ENCODE data around the gene ATXN10.

The ATXN10 gene

DNA sequence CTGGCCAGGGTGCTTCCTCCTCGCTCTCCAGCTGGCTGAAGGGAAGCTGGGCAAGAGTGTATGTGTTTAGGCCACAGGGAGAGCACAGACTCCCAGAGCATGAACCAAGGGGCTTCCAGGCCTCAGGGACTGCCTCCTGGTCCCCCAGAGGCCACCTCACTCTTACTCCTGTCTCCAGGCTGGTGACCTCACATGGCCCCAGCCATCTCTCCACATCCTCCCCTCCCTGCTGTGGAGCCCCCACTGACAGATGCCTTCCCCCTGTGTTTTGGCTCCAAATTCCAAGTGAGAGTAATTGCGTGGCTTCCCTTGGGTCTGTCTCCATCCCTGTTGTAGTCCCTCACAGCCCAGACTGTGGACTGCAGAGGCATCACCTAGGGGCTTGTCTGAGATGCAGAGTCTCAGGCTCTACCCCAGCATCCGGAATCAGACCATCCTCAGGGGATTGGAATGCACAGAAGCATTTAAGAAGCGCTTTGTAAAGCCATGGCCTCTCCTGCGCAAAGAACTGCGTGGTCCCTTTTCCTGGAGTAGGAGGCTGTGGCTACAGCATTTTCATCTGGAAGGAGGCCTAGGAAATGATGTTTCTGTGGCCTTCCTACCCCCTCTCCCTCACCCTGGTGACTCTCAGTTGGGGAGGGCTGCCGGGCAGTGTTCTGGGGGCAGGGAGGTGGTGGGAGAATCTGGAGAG, 91.1 kb downstream of the ATXN10 start:
- Mint-ChIP-seq H3K27ac (peak overlapping the region; percentile 72), H3K36me3 (ENCODE audit: low read depth) (peaks cover 48% of the 10 kb centered on the region), H3K4me3 (no peak overlapping the region), H3K27me3 (no peaks in the 10 kb centered on the region), H3K4me1 (ENCODE audit: low read depth) (no peaks in the 10 kb centered on the region), H3K9me3 (no peaks in the 10 kb centered on the region)
- DNase-seq: no peak

- Mint-ChIP-seq H3K4me1 (ENCODE audit: low read depth) (no peaks in the 10 kb centered on the region), H3K9me3 (no peaks in the 10 kb centered on the region), H3K27me3 (no peaks in the 10 kb centered on the region), H3K27ac (peak overlapping the region; percentile 72), H3K4me3 (no peak overlapping the region), H3K36me3 (ENCODE audit: low read depth) (peaks cover 46% of the 10 kb centered on the region)
- DNase-seq: no peak
These were observed 91.6 kb downstream of the ATXN10 start for GRCh38 chr22:45763236-45763624.

DNA sequence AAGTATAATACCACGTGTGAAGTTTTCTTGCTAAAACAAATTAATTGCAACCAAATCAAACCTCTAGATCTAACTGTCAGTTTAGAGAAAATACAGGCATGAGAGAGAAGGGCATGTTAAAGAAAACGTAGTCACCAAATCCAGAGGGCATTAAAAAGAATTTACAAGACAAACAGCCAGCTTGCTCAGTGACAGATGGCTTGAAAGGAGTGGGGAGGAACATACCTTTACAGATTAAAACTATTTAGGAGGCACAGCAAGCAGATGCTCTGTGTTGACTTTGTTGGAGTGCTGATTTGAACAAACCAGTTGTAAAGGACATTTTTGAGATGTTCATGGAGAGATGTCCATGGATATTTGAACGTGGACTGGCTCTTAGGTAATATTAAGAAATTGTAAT, 96.9 kb downstream of the ATXN10 start:
- H3K27ac Mint-ChIP-seq: no peak overlapping the region
- no peak for DNase-seq
- peaks cover 10% of the 10 kb centered on the region for H3K4me1 Mint-ChIP-seq (ENCODE audit: low read depth)
- H3K4me3 Mint-ChIP-seq: no peak overlapping the region
- H3K9me3 Mint-ChIP-seq: no peaks in the 10 kb centered on the region
- H3K27me3 Mint-ChIP-seq: no peaks in the 10 kb centered on the region
- peaks cover 81% of the 10 kb centered on the region for H3K36me3 Mint-ChIP-seq (ENCODE audit: low read depth)

- Mint-ChIP-seq H3K4me3 (no peak overlapping the region), H3K27me3 (no peaks in the 10 kb centered on the region), H3K4me1 (ENCODE audit: low read depth) (peaks cover 10% of the 10 kb centered on the region), H3K27ac (no peak overlapping the region), H3K36me3 (ENCODE audit: low read depth) (peaks cover 74% of the 10 kb centered on the region), H3K9me3 (no peaks in the 10 kb centered on the region)
- DNase-seq: no peak
These were observed 98.1 kb downstream of the ATXN10 start for GRCh38 chr22:45769569-45770210.

GRCh38 chr22:45770506-45770905, 98.9 kb downstream of the ATXN10 start:
- Mint-ChIP-seq H3K4me1 (ENCODE audit: low read depth) (peaks cover 11% of the 10 kb centered on the region), H3K36me3 (ENCODE audit: low read depth) (peaks cover 74% of the 10 kb centered on the region), H3K27me3 (no peaks in the 10 kb centered on the region), H3K4me3 (no peak overlapping the region), H3K27ac (no peak overlapping the region), H3K9me3 (no peaks in the 10 kb centered on the region)
- DNase-seq: no peak

GRCh38 chr22:45771057-45771456, 99.4 kb downstream of the ATXN10 start:
- Mint-ChIP-seq H3K36me3 (ENCODE audit: low read depth) (peaks cover 77% of the 10 kb centered on the region), H3K4me1 (ENCODE audit: low read depth) (peaks cover 12% of the 10 kb centered on the region), H3K4me3 (no peak overlapping the region), H3K27ac (no peak overlapping the region), H3K9me3 (no peaks in the 10 kb centered on the region), H3K27me3 (no peaks in the 10 kb centered on the region)
- no peak for DNase-seq

- H3K4me1 Mint-ChIP-seq (ENCODE audit: low read depth): peaks cover 12% of the 10 kb centered on the region
- H3K9me3 Mint-ChIP-seq: no peaks in the 10 kb centered on the region
- H3K4me3 Mint-ChIP-seq: no peak overlapping the region
- DNase-seq: no peak
- no peaks in the 10 kb centered on the region for H3K27me3 Mint-ChIP-seq
- H3K36me3 Mint-ChIP-seq (ENCODE audit: low read depth): peaks cover 77% of the 10 kb centered on the region
- H3K27ac Mint-ChIP-seq: peak overlapping the region; percentile 50
These were observed 100.1 kb downstream of the ATXN10 start for GRCh38 chr22:45771711-45772110.

GRCh38 chr22:45772743-45773142, 101.1 kb downstream of the ATXN10 start:
- Mint-ChIP-seq H3K4me1 (ENCODE audit: low read depth) (peaks cover 12% of the 10 kb centered on the region), H3K27me3 (no peaks in the 10 kb centered on the region), H3K27ac (no peak overlapping the region), H3K9me3 (no peaks in the 10 kb centered on the region), H3K4me3 (no peak overlapping the region), H3K36me3 (ENCODE audit: low read depth) (peaks cover 79% of the 10 kb centered on the region)
- DNase-seq: no peak

GRCh38 chr22:45774001-45774670, 102.5 kb downstream of the ATXN10 start:
- no peak overlapping the region for H3K27ac Mint-ChIP-seq

DNA sequence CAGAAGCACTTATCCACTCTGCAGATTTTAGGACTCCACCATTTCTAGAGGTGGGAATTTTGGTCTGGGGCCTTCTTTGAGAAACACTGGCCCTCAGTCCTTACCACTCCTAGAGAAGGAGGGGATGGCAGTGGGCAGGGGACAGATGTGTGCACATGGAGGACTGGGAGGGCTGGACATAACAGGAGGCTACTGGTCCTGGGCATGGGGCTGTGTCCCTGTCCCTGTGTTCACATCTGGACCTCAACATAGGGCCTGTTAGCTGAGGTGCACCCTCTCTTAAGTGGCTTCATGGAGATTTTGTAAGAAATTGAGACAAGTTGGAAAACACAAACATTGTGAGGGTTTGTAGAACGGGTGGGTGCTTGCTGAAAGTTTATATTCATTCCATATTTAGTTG, 103.4 kb downstream of the ATXN10 start:
- Mint-ChIP-seq H3K4me3 (no peak overlapping the region), H3K27ac (peak overlapping the region; percentile 68), H3K27me3 (no peaks in the 10 kb centered on the region), H3K36me3 (ENCODE audit: low read depth) (peaks cover 74% of the 10 kb centered on the region), H3K4me1 (ENCODE audit: low read depth) (peaks cover 12% of the 10 kb centered on the region), H3K9me3 (no peaks in the 10 kb centered on the region)
- DNase-seq: no peak

More at GRCh38 chr22:45774001-45774670, 102.5 kb downstream of the ATXN10 start:
- Mint-ChIP-seq H3K36me3 (ENCODE audit: low read depth) (peaks cover 75% of the 10 kb centered on the region), H3K9me3 (no peaks in the 10 kb centered on the region), H3K4me1 (ENCODE audit: low read depth) (peaks cover 12% of the 10 kb centered on the region), H3K27me3 (no peaks in the 10 kb centered on the region), H3K4me3 (no peak overlapping the region)
- DNase-seq: no peak

- no peak for DNase-seq
- Mint-ChIP-seq H3K36me3 (ENCODE audit: low read depth) (peaks cover 72% of the 10 kb centered on the region), H3K27ac (no peak overlapping the region), H3K27me3 (no peaks in the 10 kb centered on the region), H3K4me1 (ENCODE audit: low read depth) (peaks cover 12% of the 10 kb centered on the region), H3K4me3 (no peak overlapping the region), H3K9me3 (no peaks in the 10 kb centered on the region)
These were observed 104.1 kb downstream of the ATXN10 start for GRCh38 chr22:45775569-45776312.

- Mint-ChIP-seq H3K36me3 (ENCODE audit: low read depth) (peaks cover 71% of the 10 kb centered on the region), H3K4me3 (no peak overlapping the region), H3K27me3 (no peaks in the 10 kb centered on the region), H3K9me3 (no peaks in the 10 kb centered on the region), H3K4me1 (ENCODE audit: low read depth) (peaks cover 12% of the 10 kb centered on the region), H3K27ac (no peak overlapping the region)
- no peak for DNase-seq
These were observed 104.6 kb downstream of the ATXN10 start for GRCh38 chr22:45776313-45776585.

GRCh38 chr22:45777046-45777851, 105.6 kb downstream of the ATXN10 start:
- H3K27ac Mint-ChIP-seq: no peak overlapping the region
- no peak overlapping the region for H3K4me3 Mint-ChIP-seq
- no peak for DNase-seq
- no peaks in the 10 kb centered on the region for H3K27me3 Mint-ChIP-seq
- peaks cover 66% of the 10 kb centered on the region for H3K36me3 Mint-ChIP-seq (ENCODE audit: low read depth)
- H3K4me1 Mint-ChIP-seq (ENCODE audit: low read depth): peaks cover 5% of the 10 kb centered on the region
- no peaks in the 10 kb centered on the region for H3K9me3 Mint-ChIP-seq

DNA sequence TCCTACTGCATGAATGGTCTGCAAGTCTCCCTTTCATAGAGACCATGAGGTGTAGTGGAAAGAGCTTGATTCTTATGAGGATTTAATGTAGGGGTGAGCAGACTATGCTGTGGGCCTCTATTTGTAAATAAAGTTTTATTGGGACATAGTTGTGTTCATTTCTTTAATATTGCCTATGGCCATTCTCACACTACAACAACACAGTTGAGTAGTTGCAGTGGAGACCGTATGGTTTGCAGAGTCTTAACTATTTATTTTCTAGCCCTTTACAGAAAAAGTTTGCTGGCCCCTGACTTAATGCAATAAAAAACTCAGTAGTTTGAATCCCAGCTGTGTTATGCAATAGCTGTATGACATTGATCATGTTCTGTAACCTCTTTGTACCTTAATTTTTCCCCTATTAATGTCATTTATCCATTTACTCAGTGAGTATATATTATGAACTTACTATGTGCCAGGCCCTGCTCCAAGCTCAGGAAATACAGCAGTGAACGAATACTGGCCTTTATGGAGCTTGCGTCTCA, 106.3 kb downstream of the ATXN10 start:
- Mint-ChIP-seq H3K27ac (no peak overlapping the region), H3K27me3 (no peaks in the 10 kb centered on the region)

More for the DNA sequence above, 106.3 kb downstream of the ATXN10 start:
- peaks cover 64% of the 10 kb centered on the region for H3K36me3 Mint-ChIP-seq (ENCODE audit: low read depth)
- H3K9me3 Mint-ChIP-seq: no peaks in the 10 kb centered on the region
- no peak overlapping the region for H3K4me3 Mint-ChIP-seq
- DNase-seq: no peak
- H3K4me1 Mint-ChIP-seq (ENCODE audit: low read depth): peaks cover 2% of the 10 kb centered on the region

All from activated T-cell treated with anti-CD3 and anti-CD28 coated beads, Interleukin-2, amount 50 U/mL, for 24 hours (primary cell).